HEK293 (cell line): ENCODE measurements around the gene SENP7.

Source experiments
- CTCF ChIA-PET: fragments of 350-600 bp; formaldehyde crosslinking; extraction: SDS; loops from one replicate; lab custom pipeline; 2021; ENCODE audit warnings: antibody characterized with exemption; lab: Yijun Ruan, JAX
- POLR2A ChIA-PET: fragments of 300-600 bp; formaldehyde crosslinking; extraction: SDS; loops from one replicate; lab custom pipeline; 2020; ENCODE audit warnings: antibody characterized with exemption, inconsistent platforms; lab: Yijun Ruan, JAX
- H3K27ac ChIP-seq: fragments of 200-500 bp; sonication (Bioruptor generic); 2 replicates; pipeline ENCODE4 v1.5.1; 2014; ENCODE audit warnings: low read depth, low read length, control low read depth, inconsistent platforms; ENCODE audit errors: extremely low read depth
- H3K36me3 ChIP-seq, 2 experiments: fragments of 200-500 bp in 1 of 2; sonication (Bioruptor generic) in 1 of 2; 1 replicate in 1 of 2; 2 replicates in 1 of 2; pipeline ENCODE4 v1.5.1; 2014 to 2017; ENCODE audit warnings: inconsistent platforms in 2 of 2, low read length in 2 of 2; ENCODE audit not compliant: control insufficient read depth in 2 of 2, insufficient read depth in 1 of 2
- H3K4me1 ChIP-seq: fragments of 200-500 bp; sonication (Bioruptor generic); 2 replicates; pipeline ENCODE4 v1.5.1; 2014; ENCODE audit warnings: mild to moderate bottlenecking, low read length, inconsistent platforms; ENCODE audit not compliant: control insufficient read depth, insufficient read depth
- H3K4me3 ChIP-seq: 2 replicates; pipeline ENCODE4 v1.5.1; 2011; ENCODE audit warnings: low read depth, mild to moderate bottlenecking, control low read depth, low read length, moderate library complexity
- H3K9me3 ChIP-seq: fragments of 200-500 bp; sonication (Bioruptor generic); 2 replicates; pipeline ENCODE4 v1.5.1; 2014; ENCODE audit warnings: low read depth, low read length, inconsistent platforms; ENCODE audit not compliant: control insufficient read depth, insufficient read depth
- HOXA7 ChIP-seq: sonication (generic); formaldehyde crosslinking; IDR thresholded peaks from 2 replicates; pipeline ENCODE4 v1.8.1; 2022; ENCODE audit warnings: missing genetic modification reagents, borderline replicate concordance
- KLF1 ChIP-seq: fragments of 450-650 bp; formaldehyde crosslinking; IDR thresholded peaks from 2 replicates; pipeline ENCODE4 v1.5.1; 2016; ENCODE audit warnings: missing biosample characterization, missing genetic modification characterization
- REPIN1 ChIP-seq: fragments of 450-650 bp; formaldehyde crosslinking; IDR thresholded peaks from 2 replicates; pipeline ENCODE4 v1.5.1; 2017; ENCODE audit warnings: missing biosample characterization, missing genetic modification characterization, low read depth
- SP2 ChIP-seq: fragments of 450-650 bp; formaldehyde crosslinking; IDR thresholded peaks from 2 replicates; pipeline ENCODE4 v1.5.1; 2016; ENCODE audit warnings: missing biosample characterization, missing genetic modification characterization
- WT1 ChIP-seq: fragments of 450-650 bp; formaldehyde crosslinking; IDR thresholded peaks from 2 replicates; pipeline ENCODE4 v1.5.1; 2016; ENCODE audit warnings: missing biosample characterization, missing genetic modification characterization
- YY1 ChIP-seq: fragments of 450-650 bp; formaldehyde crosslinking; IDR thresholded peaks from 2 replicates; pipeline ENCODE4 v1.5.1; 2018; ENCODE audit warnings: missing biosample characterization, missing genetic modification characterization
- ZBTB17 ChIP-seq: fragments of 450-650 bp; formaldehyde crosslinking; IDR thresholded peaks from 2 replicates; pipeline ENCODE4 v1.5.1; 2016; ENCODE audit warnings: missing biosample characterization, missing genetic modification characterization
- ZBTB7A ChIP-seq: fragments of 450-650 bp; formaldehyde crosslinking; IDR thresholded peaks from 2 replicates; pipeline ENCODE4 v1.5.1; 2016; ENCODE audit warnings: low read depth, missing biosample characterization, missing genetic modification characterization
- ZEB2 ChIP-seq: fragments of 450-650 bp; formaldehyde crosslinking; IDR thresholded peaks from 2 replicates; pipeline ENCODE4 v1.5.1; 2016; ENCODE audit warnings: missing biosample characterization, missing genetic modification characterization
- ZFP3 ChIP-seq: fragments of 450-650 bp; formaldehyde crosslinking; IDR thresholded peaks from 2 replicates; pipeline ENCODE4 v1.5.1; 2016; ENCODE audit warnings: low read depth, missing biosample characterization, missing genetic modification characterization
- ZFP69B ChIP-seq: fragments of 450-650 bp; formaldehyde crosslinking; IDR thresholded peaks from 2 replicates; pipeline ENCODE4 v1.5.1; 2016; ENCODE audit warnings: missing biosample characterization, missing genetic modification characterization
- ZNF114 ChIP-seq: fragments of 450-650 bp; formaldehyde crosslinking; IDR thresholded peaks from 2 replicates; pipeline ENCODE4 v1.5.0; 2017; ENCODE audit warnings: missing biosample characterization, missing genetic modification characterization
- ZNF544 ChIP-seq: fragments of 450-650 bp; formaldehyde crosslinking; IDR thresholded peaks from 2 replicates; pipeline ENCODE4 v1.5.0; 2017; ENCODE audit warnings: missing biosample characterization, missing genetic modification characterization
- ZNF548 ChIP-seq: fragments of 450-650 bp; formaldehyde crosslinking; IDR thresholded peaks from 2 replicates; pipeline ENCODE4 v1.5.1; 2016; ENCODE audit warnings: missing biosample characterization, missing genetic modification characterization
- ZNF560 ChIP-seq: fragments of 450-650 bp; formaldehyde crosslinking; IDR thresholded peaks from 2 replicates; pipeline ENCODE4 v1.5.1; 2017; ENCODE audit warnings: missing biosample characterization, missing genetic modification characterization, borderline replicate concordance
- ZNF571 ChIP-seq: fragments of 450-650 bp; formaldehyde crosslinking; IDR thresholded peaks from 2 replicates; pipeline ENCODE4 v1.5.0; 2017; ENCODE audit warnings: missing biosample characterization, missing genetic modification characterization
- ZNF621 ChIP-seq: fragments of 450-650 bp; formaldehyde crosslinking; IDR thresholded peaks from 2 replicates; pipeline ENCODE4 v1.5.1; 2017; ENCODE audit warnings: missing biosample characterization, missing genetic modification characterization
- ZNF654 ChIP-seq: fragments of 450-650 bp; formaldehyde crosslinking; IDR thresholded peaks from 2 replicates; pipeline ENCODE4 v1.5.1; 2016; ENCODE audit warnings: low read depth, missing biosample characterization, missing genetic modification characterization
- TF ChIP-seq, protein P1 (sequence below): fragments of 450-650 bp; IDR thresholded peaks from 2 replicates; pipeline ENCODE4 v1.5.1; 2018; ENCODE audit warnings: missing biosample characterization, missing genetic modification characterization
- TF ChIP-seq, protein P2 (sequence below): fragments of 450-650 bp; formaldehyde crosslinking; IDR thresholded peaks from 2 replicates; pipeline ENCODE4 v1.5.1; 2016; ENCODE audit warnings: missing biosample characterization, missing genetic modification characterization
- TF ChIP-seq, protein P3 (sequence below): fragments of 450-650 bp; formaldehyde crosslinking; IDR thresholded peaks from 2 replicates; pipeline ENCODE4 v1.5.1; 2016; ENCODE audit warnings: missing biosample characterization, missing genetic modification characterization
- TF ChIP-seq, protein P4 (sequence below): fragments of 450-650 bp; formaldehyde crosslinking; IDR thresholded peaks from 2 replicates; pipeline ENCODE4 v1.5.1; 2016; ENCODE audit warnings: missing biosample characterization, missing genetic modification characterization
- TF ChIP-seq, protein P5 (sequence below): sonication (generic); formaldehyde crosslinking; IDR thresholded peaks from 2 replicates; pipeline ENCODE4 v1.8.1; 2022; ENCODE audit warnings: mild to moderate bottlenecking, moderate library complexity, missing genetic modification reagents

The SENP7 gene

DNA sequence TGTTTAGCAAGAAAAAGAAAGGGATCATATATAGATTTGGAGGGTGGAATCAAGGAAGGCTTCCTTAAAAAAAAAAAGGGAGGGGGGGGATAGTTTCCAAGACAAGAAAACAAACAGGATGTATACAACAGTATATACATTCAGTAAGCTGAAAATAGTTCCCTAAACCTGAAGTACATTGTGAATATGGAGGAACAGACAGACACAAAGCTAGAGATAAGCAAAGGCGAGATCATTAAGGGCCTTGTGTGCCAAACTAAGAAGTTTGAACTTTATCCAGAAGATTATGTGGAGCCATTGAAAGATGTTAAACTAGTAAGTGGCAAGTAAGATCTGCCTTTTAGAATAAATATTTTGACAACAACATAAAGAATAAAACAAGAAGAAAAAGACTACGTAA, 99.4 kb downstream of the SENP7 start:
- TF ChIP-seq ZFP3 (tag by site-specific recombination) (no peak), ZBTB7A (tag by site-specific recombination) (no peak), ZNF621 (no peak), ZNF548 (no peak), ZNF571 (no peak), WT1 (tag by site-specific recombination) (no peak), ZNF544 (tag by site-specific recombination) (no peak), HOXA7 (CRISPR knock-in tag) (no peak), SP2 (tag by site-specific recombination) (no peak), ZBTB17 (tag by site-specific recombination) (no peak), ZNF654 (tag by site-specific recombination) (no peak), ZNF560 (tag by site-specific recombination) (no peak), ZFP69B (no peak), KLF1 (no peak), YY1 (tag by site-specific recombination) (no peak)
- TF ChIP-seq, protein P1, sequence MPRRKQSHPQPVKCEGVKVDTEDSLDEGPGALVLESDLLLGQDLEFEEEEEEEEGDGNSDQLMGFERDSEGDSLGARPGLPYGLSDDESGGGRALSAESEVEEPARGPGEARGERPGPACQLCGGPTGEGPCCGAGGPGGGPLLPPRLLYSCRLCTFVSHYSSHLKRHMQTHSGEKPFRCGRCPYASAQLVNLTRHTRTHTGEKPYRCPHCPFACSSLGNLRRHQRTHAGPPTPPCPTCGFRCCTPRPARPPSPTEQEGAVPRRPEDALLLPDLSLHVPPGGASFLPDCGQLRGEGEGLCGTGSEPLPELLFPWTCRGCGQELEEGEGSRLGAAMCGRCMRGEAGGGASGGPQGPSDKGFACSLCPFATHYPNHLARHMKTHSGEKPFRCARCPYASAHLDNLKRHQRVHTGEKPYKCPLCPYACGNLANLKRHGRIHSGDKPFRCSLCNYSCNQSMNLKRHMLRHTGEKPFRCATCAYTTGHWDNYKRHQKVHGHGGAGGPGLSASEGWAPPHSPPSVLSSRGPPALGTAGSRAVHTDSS (tag by site-specific recombination), result no peak
- TF ChIP-seq, protein P2, sequence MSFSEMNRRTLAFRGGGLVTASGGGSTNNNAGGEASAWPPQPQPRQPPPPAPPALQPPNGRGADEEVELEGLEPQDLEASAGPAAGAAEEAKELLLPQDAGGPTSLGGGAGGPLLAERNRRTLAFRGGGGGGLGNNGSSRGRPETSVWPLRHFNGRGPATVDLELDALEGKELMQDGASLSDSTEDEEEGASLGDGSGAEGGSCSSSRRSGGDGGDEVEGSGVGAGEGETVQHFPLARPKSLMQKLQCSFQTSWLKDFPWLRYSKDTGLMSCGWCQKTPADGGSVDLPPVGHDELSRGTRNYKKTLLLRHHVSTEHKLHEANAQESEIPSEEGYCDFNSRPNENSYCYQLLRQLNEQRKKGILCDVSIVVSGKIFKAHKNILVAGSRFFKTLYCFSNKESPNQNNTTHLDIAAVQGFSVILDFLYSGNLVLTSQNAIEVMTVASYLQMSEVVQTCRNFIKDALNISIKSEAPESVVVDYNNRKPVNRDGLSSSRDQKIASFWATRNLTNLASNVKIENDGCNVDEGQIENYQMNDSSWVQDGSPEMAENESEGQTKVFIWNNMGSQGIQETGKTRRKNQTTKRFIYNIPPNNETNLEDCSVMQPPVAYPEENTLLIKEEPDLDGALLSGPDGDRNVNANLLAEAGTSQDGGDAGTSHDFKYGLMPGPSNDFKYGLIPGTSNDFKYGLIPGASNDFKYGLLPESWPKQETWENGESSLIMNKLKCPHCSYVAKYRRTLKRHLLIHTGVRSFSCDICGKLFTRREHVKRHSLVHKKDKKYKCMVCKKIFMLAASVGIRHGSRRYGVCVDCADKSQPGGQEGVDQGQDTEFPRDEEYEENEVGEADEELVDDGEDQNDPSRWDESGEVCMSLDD (tag by site-specific recombination), result no peak
- TF ChIP-seq, protein P3, sequence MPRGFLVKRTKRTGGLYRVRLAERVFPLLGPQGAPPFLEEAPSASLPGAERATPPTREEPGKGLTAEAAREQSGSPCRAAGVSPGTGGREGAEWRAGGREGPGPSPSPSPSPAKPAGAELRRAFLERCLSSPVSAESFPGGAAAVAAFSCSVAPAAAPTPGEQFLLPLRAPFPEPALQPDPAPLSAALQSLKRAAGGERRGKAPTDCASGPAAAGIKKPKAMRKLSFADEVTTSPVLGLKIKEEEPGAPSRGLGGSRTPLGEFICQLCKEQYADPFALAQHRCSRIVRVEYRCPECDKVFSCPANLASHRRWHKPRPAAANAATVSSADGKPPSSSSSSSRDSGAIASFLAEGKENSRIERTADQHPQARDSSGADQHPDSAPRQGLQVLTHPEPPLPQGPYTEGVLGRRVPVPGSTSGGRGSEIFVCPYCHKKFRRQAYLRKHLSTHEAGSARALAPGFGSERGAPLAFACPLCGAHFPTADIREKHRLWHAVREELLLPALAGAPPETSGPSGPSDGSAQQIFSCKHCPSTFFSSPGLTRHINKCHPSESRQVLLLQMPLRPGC (tag by site-specific recombination), result no peak
- Histone ChIP-seq H3K27ac (no peak overlapping the region), H3K9me3 (no peaks in the 10 kb centered on the region), H3K4me3 (no peak overlapping the region), H3K4me1 (no peaks in the 10 kb centered on the region), H3K36me3 (no peaks in the 10 kb centered on the region)
- ChIA-PET POLR2A (no interaction called here), CTCF (no interaction called here)

DNA sequence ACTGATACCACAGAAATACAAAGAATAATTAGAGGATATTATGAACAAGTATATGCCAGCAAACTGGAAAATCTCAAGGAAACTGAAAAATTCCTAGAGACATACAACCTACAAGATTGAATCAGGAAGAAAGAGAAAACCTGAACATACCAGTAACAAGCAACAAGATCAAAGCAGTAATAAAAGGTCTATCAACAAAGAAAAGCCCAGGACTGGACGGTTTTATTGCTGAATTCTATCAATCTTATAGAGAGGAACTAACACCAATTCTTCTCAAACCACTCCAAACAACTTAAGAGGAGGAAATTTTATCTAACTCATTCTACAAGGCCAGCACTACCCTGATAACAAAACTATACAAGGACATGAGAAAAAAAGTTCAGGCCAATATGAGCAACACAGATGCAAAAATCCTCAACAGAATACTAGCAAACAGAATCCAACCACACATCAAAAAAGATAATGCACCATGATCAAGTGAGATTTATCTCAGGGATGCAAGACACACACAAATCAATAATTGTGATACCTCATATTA, 121.5 kb downstream of the SENP7 start:
- no peak overlapping the region for H3K4me3 ChIP-seq
- ChIA-PET POLR2A (no interaction called here), CTCF (no interaction called here)
- no peak overlapping the region for H3K27ac ChIP-seq
- H3K36me3 ChIP-seq, result no peaks in the 10 kb centered on the region
- H3K4me1 ChIP-seq, result no peaks in the 10 kb centered on the region
- no peaks in the 10 kb centered on the region for H3K9me3 ChIP-seq
- TF ChIP-seq REPIN1 (tag by site-specific recombination), result no peak
- TF ChIP-seq, protein P1 (tag by site-specific recombination), result no peak
- TF ChIP-seq, protein P4, sequence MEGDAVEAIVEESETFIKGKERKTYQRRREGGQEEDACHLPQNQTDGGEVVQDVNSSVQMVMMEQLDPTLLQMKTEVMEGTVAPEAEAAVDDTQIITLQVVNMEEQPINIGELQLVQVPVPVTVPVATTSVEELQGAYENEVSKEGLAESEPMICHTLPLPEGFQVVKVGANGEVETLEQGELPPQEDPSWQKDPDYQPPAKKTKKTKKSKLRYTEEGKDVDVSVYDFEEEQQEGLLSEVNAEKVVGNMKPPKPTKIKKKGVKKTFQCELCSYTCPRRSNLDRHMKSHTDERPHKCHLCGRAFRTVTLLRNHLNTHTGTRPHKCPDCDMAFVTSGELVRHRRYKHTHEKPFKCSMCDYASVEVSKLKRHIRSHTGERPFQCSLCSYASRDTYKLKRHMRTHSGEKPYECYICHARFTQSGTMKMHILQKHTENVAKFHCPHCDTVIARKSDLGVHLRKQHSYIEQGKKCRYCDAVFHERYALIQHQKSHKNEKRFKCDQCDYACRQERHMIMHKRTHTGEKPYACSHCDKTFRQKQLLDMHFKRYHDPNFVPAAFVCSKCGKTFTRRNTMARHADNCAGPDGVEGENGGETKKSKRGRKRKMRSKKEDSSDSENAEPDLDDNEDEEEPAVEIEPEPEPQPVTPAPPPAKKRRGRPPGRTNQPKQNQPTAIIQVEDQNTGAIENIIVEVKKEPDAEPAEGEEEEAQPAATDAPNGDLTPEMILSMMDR, result no peak
- no peak for TF ChIP-seq ZNF560 (tag by site-specific recombination)
- TF ChIP-seq, protein P5, sequence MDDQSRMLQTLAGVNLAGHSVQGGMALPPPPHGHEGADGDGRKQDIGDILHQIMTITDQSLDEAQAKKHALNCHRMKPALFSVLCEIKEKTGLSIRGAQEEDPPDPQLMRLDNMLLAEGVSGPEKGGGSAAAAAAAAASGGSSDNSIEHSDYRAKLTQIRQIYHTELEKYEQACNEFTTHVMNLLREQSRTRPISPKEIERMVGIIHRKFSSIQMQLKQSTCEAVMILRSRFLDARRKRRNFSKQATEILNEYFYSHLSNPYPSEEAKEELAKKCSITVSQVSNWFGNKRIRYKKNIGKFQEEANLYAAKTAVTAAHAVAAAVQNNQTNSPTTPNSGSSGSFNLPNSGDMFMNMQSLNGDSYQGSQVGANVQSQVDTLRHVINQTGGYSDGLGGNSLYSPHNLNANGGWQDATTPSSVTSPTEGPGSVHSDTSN (CRISPR knock-in tag), result no peak
- TF ChIP-seq ZEB2 (tag by site-specific recombination), result no peak
- TF ChIP-seq ZNF114 (tag by site-specific recombination), result no peak
